Glomerular endothelial cell (primary cell): Measurements from ENCODE around the gene MED31. TPM values are rescaled to one million over a fixed set of nuclear protein-coding genes. Genes with fewer than 3 reads are reported as not detected.
"Not testable (repeated sequence)": the region's sequence is repeated elsewhere in the genome, so short reads cannot be mapped to it uniquely, and the experiment has no call there.

Experiments used
- DNase-seq: peaks from one replicate; pipeline ENCODE4 v3.0.0-alpha.2; 2011; ENCODE audit warnings: low read depth, low spot score; ENCODE audit errors: extremely low read depth
- total RNA-seq: library from RNA; depleted of rRNA; stranded (reverse); fragments of >200 nt; gene quantifications from 2 replicates; pipeline ENCODE4 v1.2.3, GENCODE V29; 2015

MED31 gene
- 12.0 and 15.7 TPM in 2 replicates for total RNA-seq

- peak; percentile 58 for DNase-seq
Observed at GRCh38 chr17:6651354-6651918, at the start of gene MED31, which contains the start of gene C17orf100. TSS of gene MED31 (minus strand) at chr17:6651605. CDS start at chr17:6651528, 77 bp downstream. TSS of gene C17orf100 (plus strand) at chr17:6651762. CDS start at chr17:6651914, 152 bp downstream.

GRCh38 chr17:6700948-6701307, 49.5 kb upstream of the MED31 start:
- DNase-seq, result no peak

- DNase-seq, result no peak
Observed at GRCh38 chr17:6699997-6700947, 48.9 kb upstream of the MED31 start.

- no peak for DNase-seq
Observed at GRCh38 chr17:6698004-6698403, 46.6 kb upstream of the MED31 start.

- DNase-seq, result no peak
Observed at GRCh38 chr17:6696906-6697305, 45.5 kb upstream of the MED31 start.

GRCh38 chr17:6695565-6695964, 44.2 kb upstream of the MED31 start:
- DNase-seq, result no peak

- no peak for DNase-seq
Observed at GRCh38 chr17:6695051-6695450, 43.6 kb upstream of the MED31 start.

GRCh38 chr17:6691958-6692357, 40.6 kb upstream of the MED31 start:
- DNase-seq, result not testable (repeated sequence)

- DNase-seq, result no peak
Observed at GRCh38 chr17:6691546-6691945, 40.1 kb upstream of the MED31 start.

GRCh38 chr17:6690641-6691040, 39.2 kb upstream of the MED31 start:
- no peak for DNase-seq

- no peak for DNase-seq
Observed at GRCh38 chr17:6688944-6689343, 37.5 kb upstream of the MED31 start.

- no peak for DNase-seq
Observed at GRCh38 chr17:6686026-6686425, 34.6 kb upstream of the MED31 start.

GRCh38 chr17:6684881-6685767, 33.7 kb upstream of the MED31 start:
- no peak for DNase-seq

- no peak for DNase-seq
Observed at GRCh38 chr17:6684460-6684783, 33.0 kb upstream of the MED31 start.

GRCh38 chr17:6683730-6684459, 32.5 kb upstream of the MED31 start:
- DNase-seq, result no peak

- DNase-seq, result no peak
Observed at GRCh38 chr17:6683081-6683684, 31.8 kb upstream of the MED31 start.

GRCh38 chr17:6682339-6682738, 30.9 kb upstream of the MED31 start:
- no peak for DNase-seq

- no peak for DNase-seq
Observed at GRCh38 chr17:6681671-6682070, 30.3 kb upstream of the MED31 start.

- DNase-seq, result no peak
Observed at GRCh38 chr17:6681176-6681575, 29.8 kb upstream of the MED31 start.

GRCh38 chr17:6679241-6679640, 27.8 kb upstream of the MED31 start:
- no peak for DNase-seq
